ENCODE measurements around the gene CEMIP. TPM values are rescaled to one million over a fixed set of nuclear protein-coding genes. Genes with fewer than 3 reads are reported as not detected.

Gene CEMIP
- total RNA-seq, 1 donor from 2014 or later, result 0.52 TPM

GRCh38 chr15:80742081-80742480, 37.1 kb upstream of the CEMIP start:
- Histone ChIP-seq H3K27ac (ENCODE audit: low read depth, low read length) (no peak overlapping the region), H3K4me3 (ENCODE audit: low read length in 3 of 3) (no peak overlapping the region), H3K36me3 (ENCODE audit: control insufficient read depth in 3 of 3, insufficient read depth in 3 of 3, low read length in 3 of 3) (no peaks in the 10 kb centered on the region), H3K27me3 (ENCODE audit: control insufficient read depth in 3 of 3, insufficient read depth in 3 of 3, low read length in 3 of 3) (no peaks in the 10 kb centered on the region), H3K9me3 (ENCODE audit: control insufficient read depth in 3 of 3, low read length in 3 of 3) (no peaks in the 10 kb centered on the region), H3K4me1 (ENCODE audit: control insufficient read depth in 3 of 3, insufficient read depth in 3 of 3, low read length in 3 of 3) (no peaks in the 10 kb centered on the region), H3K9ac (ENCODE audit: low read depth in 1 of 3, low read length in 3 of 3) (no peak overlapping the region)

DNA sequence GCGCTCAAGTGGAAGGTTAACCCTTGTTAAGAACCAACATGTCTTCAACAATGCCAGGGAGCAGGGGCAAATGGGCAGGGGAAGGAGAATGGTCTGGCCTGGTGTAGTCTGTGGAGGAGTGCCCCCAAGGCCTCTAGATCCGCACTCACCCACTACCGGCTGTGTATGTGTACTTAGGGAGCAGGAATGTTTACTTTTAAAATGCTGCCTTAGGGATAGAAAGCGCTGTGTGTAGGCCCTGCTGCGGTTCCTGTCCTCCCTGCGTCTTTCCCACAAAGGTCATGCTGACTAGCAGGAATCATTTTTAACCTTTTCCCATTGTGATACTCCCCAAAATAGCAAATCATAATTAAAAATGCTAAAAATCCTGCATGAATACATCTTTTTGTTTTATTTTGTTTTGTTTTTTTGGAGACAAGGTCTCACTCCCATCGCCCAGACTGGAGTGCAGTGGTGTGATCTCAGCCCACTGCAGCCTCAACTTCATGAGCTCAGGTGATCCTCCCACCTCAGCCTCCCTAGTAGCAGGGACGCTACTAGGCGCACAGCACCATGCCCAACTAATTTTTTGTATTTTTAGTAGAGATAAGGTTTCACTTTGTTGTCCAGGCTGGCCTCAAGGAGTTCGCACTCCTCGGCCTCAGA, 35.9 kb upstream of the CEMIP start:
- H3K27ac ChIP-seq (ENCODE audit: low read depth, low read length), result no peak overlapping the region
- no peak overlapping the region for H3K4me3 ChIP-seq (ENCODE audit: low read length in 3 of 3)
- H3K36me3 ChIP-seq (ENCODE audit: control insufficient read depth in 3 of 3, insufficient read depth in 3 of 3, low read length in 3 of 3), result no peaks in the 10 kb centered on the region
- no peak overlapping the region for H3K9ac ChIP-seq (ENCODE audit: low read depth in 1 of 3, low read length in 3 of 3)
- H3K27me3 ChIP-seq (ENCODE audit: control insufficient read depth in 3 of 3, insufficient read depth in 3 of 3, low read length in 3 of 3), result no peaks in the 10 kb centered on the region
- no peaks in the 10 kb centered on the region for H3K4me1 ChIP-seq (ENCODE audit: control insufficient read depth in 3 of 3, insufficient read depth in 3 of 3, low read length in 3 of 3)
- no peaks in the 10 kb centered on the region for H3K9me3 ChIP-seq (ENCODE audit: control insufficient read depth in 3 of 3, low read length in 3 of 3)

GRCh38 chr15:80744415-80744814, 34.8 kb upstream of the CEMIP start:
- Histone ChIP-seq H3K9me3 (ENCODE audit: control insufficient read depth in 3 of 3, low read length in 3 of 3) (no peaks in the 10 kb centered on the region), H3K4me3 (ENCODE audit: low read length in 3 of 3) (no peak overlapping the region), H3K9ac (ENCODE audit: low read depth in 1 of 3, low read length in 3 of 3) (no peak overlapping the region)

GRCh38 chr15:80744826-80745225, 34.3 kb upstream of the CEMIP start:
- Histone ChIP-seq H3K4me3 (ENCODE audit: low read length in 3 of 3) (no peak overlapping the region), H3K27ac (ENCODE audit: low read depth, low read length) (no peak overlapping the region), H3K27me3 (ENCODE audit: control insufficient read depth in 3 of 3, insufficient read depth in 3 of 3, low read length in 3 of 3) (no peaks in the 10 kb centered on the region), H3K36me3 (ENCODE audit: control insufficient read depth in 3 of 3, insufficient read depth in 3 of 3, low read length in 3 of 3) (no peaks in the 10 kb centered on the region), H3K9ac (ENCODE audit: low read depth in 1 of 3, low read length in 3 of 3) (no peak overlapping the region), H3K4me1 (ENCODE audit: control insufficient read depth in 3 of 3, insufficient read depth in 3 of 3, low read length in 3 of 3) (no peaks in the 10 kb centered on the region), H3K9me3 (ENCODE audit: control insufficient read depth in 3 of 3, low read length in 3 of 3) (no peaks in the 10 kb centered on the region)

More at GRCh38 chr15:80744415-80744814, 34.8 kb upstream of the CEMIP start:
- H3K4me1 ChIP-seq (ENCODE audit: control insufficient read depth in 3 of 3, insufficient read depth in 3 of 3, low read length in 3 of 3), result no peaks in the 10 kb centered on the region
- no peaks in the 10 kb centered on the region for H3K27me3 ChIP-seq (ENCODE audit: control insufficient read depth in 3 of 3, insufficient read depth in 3 of 3, low read length in 3 of 3)
- no peaks in the 10 kb centered on the region for H3K36me3 ChIP-seq (ENCODE audit: control insufficient read depth in 3 of 3, insufficient read depth in 3 of 3, low read length in 3 of 3)
- no peak overlapping the region for H3K27ac ChIP-seq (ENCODE audit: low read depth, low read length)

- Histone ChIP-seq H3K36me3 (ENCODE audit: control insufficient read depth in 3 of 3, insufficient read depth in 3 of 3, low read length in 3 of 3) (no peaks in the 10 kb centered on the region), H3K27ac (ENCODE audit: low read depth, low read length) (no peak overlapping the region), H3K27me3 (ENCODE audit: control insufficient read depth in 3 of 3, insufficient read depth in 3 of 3, low read length in 3 of 3) (no peaks in the 10 kb centered on the region), H3K4me3 (ENCODE audit: low read length in 3 of 3) (no peak overlapping the region), H3K4me1 (ENCODE audit: control insufficient read depth in 3 of 3, insufficient read depth in 3 of 3, low read length in 3 of 3) (no peaks in the 10 kb centered on the region), H3K9ac (ENCODE audit: low read depth in 1 of 3, low read length in 3 of 3) (no peak overlapping the region), H3K9me3 (ENCODE audit: control insufficient read depth in 3 of 3, low read length in 3 of 3) (no peaks in the 10 kb centered on the region)
These were observed 33.3 kb upstream of the CEMIP start for GRCh38 chr15:80745888-80746287.

DNA sequence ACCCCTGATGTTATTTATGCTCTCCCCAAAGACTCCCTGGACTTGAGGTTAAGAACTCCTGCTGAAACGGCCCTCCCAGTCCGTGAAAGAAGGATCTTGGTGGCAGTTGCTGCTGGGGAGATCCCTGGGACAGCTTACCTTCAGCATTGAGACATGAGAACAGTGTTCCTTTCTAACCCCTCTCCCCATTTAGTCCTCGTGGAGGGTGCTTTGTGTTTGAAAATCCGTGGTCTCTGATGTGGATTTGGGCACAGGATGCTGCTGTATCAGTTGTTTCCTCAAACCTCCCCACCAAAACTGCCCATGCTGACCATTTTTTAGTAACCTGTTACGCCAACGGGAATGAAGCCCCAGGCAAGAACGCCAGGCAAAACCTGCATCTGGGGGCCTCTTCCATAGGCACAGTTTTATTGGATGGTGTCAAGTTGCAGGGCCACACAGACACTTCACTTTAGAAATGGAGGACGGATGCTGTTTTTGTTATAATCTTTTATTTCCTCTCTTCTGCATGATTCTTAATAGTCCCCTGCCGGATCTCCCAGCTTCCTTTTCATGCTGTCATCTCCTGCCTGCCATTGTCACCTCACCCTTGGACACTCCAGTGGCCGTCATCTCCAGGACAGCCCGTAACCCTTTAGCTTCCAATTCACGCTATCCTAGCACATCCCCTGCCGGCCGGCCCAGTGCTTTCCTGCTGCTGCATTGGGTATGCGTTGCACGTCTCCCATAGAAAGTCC, 31.7 kb upstream of the CEMIP start:
- no peak overlapping the region for H3K9ac ChIP-seq (ENCODE audit: low read depth in 1 of 3, low read length in 3 of 3)
- H3K9me3 ChIP-seq (ENCODE audit: control insufficient read depth in 3 of 3, low read length in 3 of 3), result no peaks in the 10 kb centered on the region
- no peak overlapping the region for H3K27ac ChIP-seq (ENCODE audit: low read depth, low read length)
- no peak overlapping the region for H3K4me3 ChIP-seq (ENCODE audit: low read length in 3 of 3)
- H3K4me1 ChIP-seq (ENCODE audit: control insufficient read depth in 3 of 3, insufficient read depth in 3 of 3, low read length in 3 of 3), result no peaks in the 10 kb centered on the region
- H3K36me3 ChIP-seq (ENCODE audit: control insufficient read depth in 3 of 3, insufficient read depth in 3 of 3, low read length in 3 of 3), result no peaks in the 10 kb centered on the region
- no peaks in the 10 kb centered on the region for H3K27me3 ChIP-seq (ENCODE audit: control insufficient read depth in 3 of 3, insufficient read depth in 3 of 3, low read length in 3 of 3)

DNA sequence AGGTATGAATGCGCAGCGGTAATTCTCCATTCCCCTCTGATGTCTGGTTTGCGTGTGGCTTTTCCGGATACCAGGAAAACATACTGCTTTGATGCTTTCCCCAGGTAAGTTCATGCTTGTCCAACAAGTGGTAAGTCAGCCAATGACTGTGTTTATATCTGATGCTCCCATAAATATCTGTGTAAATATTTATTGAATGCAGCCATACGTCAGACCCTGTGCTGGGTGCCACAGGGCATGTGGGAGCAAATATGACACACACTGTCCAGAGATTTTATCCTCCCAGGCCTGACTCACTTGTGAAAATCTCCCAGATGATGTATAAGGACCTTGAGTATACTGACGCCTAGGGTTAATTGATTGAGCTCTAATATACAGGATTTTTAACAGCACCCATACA, 29.6 kb upstream of the CEMIP start:
- no peak overlapping the region for H3K9ac ChIP-seq (ENCODE audit: low read depth in 1 of 3, low read length in 3 of 3)
- no peaks in the 10 kb centered on the region for H3K4me1 ChIP-seq (ENCODE audit: control insufficient read depth in 3 of 3, insufficient read depth in 3 of 3, low read length in 3 of 3)
- no peaks in the 10 kb centered on the region for H3K9me3 ChIP-seq (ENCODE audit: control insufficient read depth in 3 of 3, low read length in 3 of 3)

DNA sequence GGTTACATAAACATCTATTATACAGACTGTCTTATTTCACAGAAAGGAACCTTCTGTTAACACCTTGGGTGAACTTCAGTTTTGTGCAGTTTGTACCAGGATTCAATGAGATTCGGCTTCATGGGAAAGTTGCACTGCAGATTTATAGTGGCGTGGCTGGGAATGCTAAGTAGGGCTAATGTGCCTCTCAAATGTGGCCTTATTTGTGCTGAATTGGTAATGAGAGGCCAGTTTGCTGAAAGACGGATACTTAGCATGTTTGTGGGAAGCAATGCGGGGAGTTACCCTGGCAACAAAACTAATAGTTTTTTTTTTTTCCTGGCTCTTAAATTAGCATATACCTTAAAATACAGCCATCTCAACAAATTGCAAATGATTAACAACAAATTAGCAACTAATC, 28.6 kb upstream of the CEMIP start:
- no peaks in the 10 kb centered on the region for H3K27me3 ChIP-seq (ENCODE audit: control insufficient read depth in 3 of 3, insufficient read depth in 3 of 3, low read length in 3 of 3)
- H3K27ac ChIP-seq (ENCODE audit: low read depth, low read length), result no peak overlapping the region
- no peak overlapping the region for H3K4me3 ChIP-seq (ENCODE audit: low read length in 3 of 3)
- no peaks in the 10 kb centered on the region for H3K9me3 ChIP-seq (ENCODE audit: control insufficient read depth in 3 of 3, low read length in 3 of 3)
- H3K4me1 ChIP-seq (ENCODE audit: control insufficient read depth in 3 of 3, insufficient read depth in 3 of 3, low read length in 3 of 3), result no peaks in the 10 kb centered on the region
- no peaks in the 10 kb centered on the region for H3K36me3 ChIP-seq (ENCODE audit: control insufficient read depth in 3 of 3, insufficient read depth in 3 of 3, low read length in 3 of 3)
- H3K9ac ChIP-seq (ENCODE audit: low read depth in 1 of 3, low read length in 3 of 3), result no peak overlapping the region

More for the DNA sequence above, 29.6 kb upstream of the CEMIP start:
- Histone ChIP-seq H3K27me3 (ENCODE audit: control insufficient read depth in 3 of 3, insufficient read depth in 3 of 3, low read length in 3 of 3) (no peaks in the 10 kb centered on the region), H3K36me3 (ENCODE audit: control insufficient read depth in 3 of 3, insufficient read depth in 3 of 3, low read length in 3 of 3) (no peaks in the 10 kb centered on the region), H3K4me3 (ENCODE audit: low read length in 3 of 3) (no peak overlapping the region), H3K27ac (ENCODE audit: low read depth, low read length) (no peak overlapping the region)

DNA sequence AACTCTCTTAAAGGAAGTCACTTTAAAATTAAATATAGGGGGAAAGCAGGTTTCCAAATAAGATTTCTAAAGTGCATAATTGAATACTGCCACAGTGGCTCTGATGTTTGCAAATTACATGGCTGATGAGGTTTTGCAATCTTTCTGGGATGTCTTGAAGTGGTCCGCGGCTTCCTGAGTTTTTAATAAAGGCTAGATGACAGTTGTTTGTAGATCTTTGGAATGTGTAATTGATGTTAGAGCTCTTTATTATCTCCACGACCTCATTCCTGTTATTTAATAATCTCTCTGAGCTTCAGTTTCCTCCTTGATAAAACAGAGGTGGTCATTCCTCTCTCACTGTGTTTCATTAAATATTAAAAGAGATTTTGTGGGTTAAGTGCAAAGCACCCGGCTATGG, 27.0 kb upstream of the CEMIP start:
- H3K9ac ChIP-seq (ENCODE audit: low read depth in 1 of 3, low read length in 3 of 3), result no peak overlapping the region
- H3K9me3 ChIP-seq (ENCODE audit: control insufficient read depth in 3 of 3, low read length in 3 of 3), result no peaks in the 10 kb centered on the region
- H3K4me1 ChIP-seq (ENCODE audit: control insufficient read depth in 3 of 3, insufficient read depth in 3 of 3, low read length in 3 of 3), result no peaks in the 10 kb centered on the region
- H3K27me3 ChIP-seq (ENCODE audit: control insufficient read depth in 3 of 3, insufficient read depth in 3 of 3, low read length in 3 of 3), result no peaks in the 10 kb centered on the region
- no peaks in the 10 kb centered on the region for H3K36me3 ChIP-seq (ENCODE audit: control insufficient read depth in 3 of 3, insufficient read depth in 3 of 3, low read length in 3 of 3)
- H3K27ac ChIP-seq (ENCODE audit: low read depth, low read length), result no peak overlapping the region
- no peak overlapping the region for H3K4me3 ChIP-seq (ENCODE audit: low read length in 3 of 3)

DNA sequence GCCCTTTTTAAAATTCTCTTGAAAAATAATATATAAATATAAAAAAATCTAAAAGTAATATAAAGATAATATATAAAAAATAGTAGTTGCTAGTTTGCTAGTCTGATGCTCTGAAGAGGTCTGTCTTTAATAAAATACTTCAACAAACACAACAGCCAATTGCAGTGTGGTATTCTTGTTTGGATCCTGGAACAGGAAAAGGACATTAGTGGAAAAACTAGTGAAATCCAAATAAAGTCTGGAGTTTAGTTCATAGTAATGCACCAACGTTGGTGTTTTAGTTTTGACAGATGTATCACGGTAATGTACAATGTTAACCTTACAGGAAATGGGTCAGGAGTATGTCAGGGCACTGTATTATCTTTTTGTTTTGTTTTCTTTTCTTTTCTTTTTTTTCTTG, 26.0 kb upstream of the CEMIP start:
- H3K27ac ChIP-seq (ENCODE audit: low read depth, low read length), result no peak overlapping the region
- no peaks in the 10 kb centered on the region for H3K4me1 ChIP-seq (ENCODE audit: control insufficient read depth in 3 of 3, insufficient read depth in 3 of 3, low read length in 3 of 3)
- no peaks in the 10 kb centered on the region for H3K9me3 ChIP-seq (ENCODE audit: control insufficient read depth in 3 of 3, low read length in 3 of 3)
- no peak overlapping the region for H3K9ac ChIP-seq (ENCODE audit: low read depth in 1 of 3, low read length in 3 of 3)
- no peaks in the 10 kb centered on the region for H3K36me3 ChIP-seq (ENCODE audit: control insufficient read depth in 3 of 3, insufficient read depth in 3 of 3, low read length in 3 of 3)
- H3K27me3 ChIP-seq (ENCODE audit: control insufficient read depth in 3 of 3, insufficient read depth in 3 of 3, low read length in 3 of 3), result no peaks in the 10 kb centered on the region
- H3K4me3 ChIP-seq (ENCODE audit: low read length in 3 of 3), result no peak overlapping the region
